Vagina (tissue), 2 donors: ENCODE measurements around the gene LRCH4. TPM values are rescaled to one million over a fixed set of nuclear protein-coding genes. Genes with fewer than 3 reads are reported as not detected.

Source experiments
- DNase-seq, 2 donors: peaks; one replicate each; pipeline ENCODE4 v3.0.0-alpha.2; 2017; ENCODE audit errors: extremely low spot score in 2 of 2
- H3K27ac ChIP-seq: fragments of 200-600 bp; sonication (generic); one replicate; pipeline ENCODE4 v1.5.1; 2019
- H3K27me3 ChIP-seq: fragments of 200-600 bp; sonication (generic); one replicate; pipeline ENCODE4 v1.5.1; 2019
- H3K36me3 ChIP-seq, 2 donors: fragments of 200-600 bp; sonication (generic); one replicate each; pipeline ENCODE4 v1.5.1; 2017 to 2019
- H3K4me1 ChIP-seq: fragments of 200-600 bp; sonication (generic); one replicate; pipeline ENCODE4 v1.5.1; 2019
- H3K4me3 ChIP-seq, 2 donors: fragments of 200-600 bp; sonication (generic); 1 replicate in 1 of 2; 2 replicates in 1 of 2; pipeline ENCODE4 v1.5.1; 2016 to 2019
- H3K9me3 ChIP-seq: fragments of 200-600 bp; sonication (generic); one replicate; pipeline ENCODE4 v1.5.1; 2019
- CTCF ChIP-seq, 3 experiments: fragments of 450-650 bp in 2 of 3; fragments of 200-600 bp in 1 of 3; sonication (generic) in 1 of 3; IDR thresholded peaks; one replicate each; pipeline ENCODE4 v1.5.1; 2017 to 2019; ENCODE audit warnings: antibody characterized with exemption in 3 of 3, mild to moderate bottlenecking in 2 of 3, moderate library complexity in 2 of 3
- POLR2A ChIP-seq, 2 donors: fragments of 450-650 bp; IDR thresholded peaks; one replicate each; pipeline ENCODE4 v1.6.1; 2017; ENCODE audit warnings: antibody characterized with exemption in 2 of 2, mild to moderate bottlenecking in 2 of 2, moderate library complexity in 2 of 2
- POLR2AphosphoS5 ChIP-seq, 2 donors: sonication (generic); formaldehyde crosslinking; IDR thresholded peaks; one replicate each; pipeline ENCODE4 v1.9.0; 2017; ENCODE audit warnings: antibody characterized with exemption in 2 of 2, mild to moderate bottlenecking in 2 of 2, low read depth in 1 of 2; ENCODE audit not compliant: insufficient read depth in 1 of 2
- intact Hi-C: fragments of 100-400 bp; cut with DNase I; formaldehyde crosslinking; loops from one replicate; pipeline ENCODE4 v1.15.1; 2023
- total RNA-seq: library from RNA; depleted of rRNA; stranded (reverse); fragments of >200 nt; gene quantifications from one replicate; pipeline ENCODE4 v1.2.3, GENCODE V29; 2016

Gene LRCH4
- total RNA-seq, 1 donor from 2014 or later, result 72.2 TPM

GRCh38 chr7:100620804-100621203 lies 34.9 kb upstream of the LRCH4 start:
- TF ChIP-seq POLR2AphosphoS5 (IDR thresholded peaks at IDR 0.05; ENCODE audit: insufficient read depth in 1 of 2, low read depth in 1 of 2), result no peak
- TF ChIP-seq CTCF (IDR thresholded peaks at IDR 0.05), result no peak
- TF ChIP-seq POLR2A (IDR thresholded peaks at IDR 0.05), result no peak
- peaks cover under 1% of the 10 kb centered on the region for H3K4me1 ChIP-seq

GRCh38 chr7:100620239-100620638 lies 34.3 kb upstream of the LRCH4 start:
- intact Hi-C loops, result no loop called here
- peaks cover 0 to 11% of the 10 kb centered on the region in 2 donors for H3K36me3 ChIP-seq
- no peaks in the 10 kb centered on the region for H3K27me3 ChIP-seq
- DNase-seq, result no peak
- no peak overlapping the region for H3K27ac ChIP-seq
- H3K4me1 ChIP-seq, result no peaks in the 10 kb centered on the region
- H3K9me3 ChIP-seq, result no peaks in the 10 kb centered on the region
- TF ChIP-seq CTCF (IDR thresholded peaks at IDR 0.05) (no peak), POLR2A (IDR thresholded peaks at IDR 0.05) (no peak), POLR2AphosphoS5 (IDR thresholded peaks at IDR 0.05; ENCODE audit: insufficient read depth in 1 of 2, low read depth in 1 of 2) (no peak)
- H3K4me3 ChIP-seq, result no peak overlapping the region

More at GRCh38 chr7:100620804-100621203, 34.9 kb upstream of the LRCH4 start:
- intact Hi-C loops, result no loop called here
- Histone ChIP-seq H3K36me3 (peaks cover 0 to 5% of the 10 kb centered on the region in 2 donors), H3K4me3 (no peak overlapping the region), H3K27ac (no peak overlapping the region), H3K9me3 (no peaks in the 10 kb centered on the region), H3K27me3 (no peaks in the 10 kb centered on the region)
- no peak for DNase-seq

- no peak for DNase-seq
- Histone ChIP-seq H3K27me3 (no peaks in the 10 kb centered on the region), H3K4me3 (no peak overlapping the region), H3K4me1 (peaks cover 12% of the 10 kb centered on the region), H3K36me3 (peaks cover 0 to 6% of the 10 kb centered on the region in 2 donors), H3K9me3 (no peaks in the 10 kb centered on the region), H3K27ac (no peak overlapping the region)
- intact Hi-C loops, result no loop called here
- TF ChIP-seq CTCF (IDR thresholded peaks at IDR 0.05), result no peak
- no peak for TF ChIP-seq POLR2AphosphoS5 (IDR thresholded peaks at IDR 0.05; ENCODE audit: insufficient read depth in 1 of 2, low read depth in 1 of 2)
- TF ChIP-seq POLR2A (IDR thresholded peaks at IDR 0.05), result no peak
Observed at GRCh38 chr7:100614308-100614861, 28.5 kb upstream of the LRCH4 start.

GRCh38 chr7:100613412-100614175 lies 27.7 kb upstream of the LRCH4 start:
- no peak for DNase-seq
- intact Hi-C loops, result no loop called here
- Histone ChIP-seq H3K36me3 (peaks cover 0 to 6% of the 10 kb centered on the region in 2 donors), H3K9me3 (no peaks in the 10 kb centered on the region), H3K27me3 (no peaks in the 10 kb centered on the region), H3K4me3 (peak overlapping the region; percentile 72 to 74), H3K4me1 (peaks cover 12% of the 10 kb centered on the region), H3K27ac (peak overlapping the region; percentile 88)
- no peak for TF ChIP-seq POLR2AphosphoS5 (IDR thresholded peaks at IDR 0.05; ENCODE audit: insufficient read depth in 1 of 2, low read depth in 1 of 2)
- TF ChIP-seq POLR2A (IDR thresholded peaks at IDR 0.05), result no peak
- no peak for TF ChIP-seq CTCF (IDR thresholded peaks at IDR 0.05)
